A549 (cell line): ENCODE results near the gene STING1. TPM values are rescaled to one million over a fixed set of nuclear protein-coding genes. Genes with fewer than 3 reads are reported as not detected.

ENCODE experiments used
- ATAC-seq, 2 experiments: fragments of 200-7000 bp in 1 of 2; fragments of >200 bp in 1 of 2; cut with Nextera tagmentation in 1 of 2; cut with Tn5 transposase in 1 of 2; 3 replicates each; pipeline versions ENCODE4 v1.8.0 to v1.9.1; 2018 to 2020; ENCODE audit warnings: mild to moderate bottlenecking in 1 of 2, moderate library complexity in 1 of 2
- CTCF ChIA-PET: fragments of 300-600 bp; sonication (Branson Sonifier 250); formaldehyde crosslinking; extraction: SDS; loops from one replicate; lab custom pipeline; 2021; ENCODE audit warnings: antibody characterized with exemption, inconsistent platforms; lab: Yijun Ruan, JAX
- POLR2A ChIA-PET: fragments of 350-600 bp; formaldehyde crosslinking; extraction: SDS; loops from one replicate; lab custom pipeline; 2021; ENCODE audit warnings: antibody characterized with exemption, inconsistent platforms; lab: Yijun Ruan, JAX
- DNase-seq, 2 experiments: peaks; one replicate each; pipeline versions ENCODE4 v3.0.0 to v3.0.0-alpha.2; 2011 to 2016; ENCODE audit warnings: low read depth in 1 of 2, low spot score in 1 of 2
- FAIRE-seq: peaks from 2 replicates; lab custom pipeline; 2011; peaks lifted over from hg19 to GRCh38; lab: Jason Lieb, UNC
- H3K27ac ChIP-seq, 2 experiments: fragments of >200 bp; sonication (Bioruptor Twin); formaldehyde crosslinking; 3 replicates each; pipeline ENCODE4 v1.5.1; 2016 to 2017
- H3K4me1 ChIP-seq: fragments of >200 bp; sonication (Bioruptor Twin); formaldehyde crosslinking; 3 replicates; pipeline ENCODE4 v1.6.1; 2016
- H3K4me2 ChIP-seq: fragments of >200 bp; sonication (Bioruptor Twin); formaldehyde crosslinking; 3 replicates; pipeline ENCODE4 v1.6.1; 2016
- H3K4me3 ChIP-seq: fragments of >200 bp; sonication (Bioruptor Twin); formaldehyde crosslinking; 3 replicates; pipeline ENCODE4 v1.5.1; 2016
- H3K9me3 ChIP-seq: fragments of >200 bp; sonication (Bioruptor Twin); formaldehyde crosslinking; 3 replicates; pipeline ENCODE4 v1.6.1; 2016
- BHLHE40 ChIP-seq: IDR thresholded peaks from 2 replicates; pipeline ENCODE4 v1.6.1; 2012; ENCODE audit warnings: low read depth, low read length, inconsistent platforms
- CBX2 ChIP-seq: fragments of 200-600 bp; sonication (generic); IDR thresholded peaks from 2 replicates; pipeline ENCODE4 v1.6.1; 2016; ENCODE audit warnings: low read depth, mild to moderate bottlenecking, borderline replicate concordance
- CEBPB ChIP-seq, 2 experiments: fragments of >200 bp in 1 of 2; sonication (Bioruptor Twin) in 1 of 2; formaldehyde crosslinking in 1 of 2; IDR thresholded peaks; 2 replicates each; pipeline ENCODE4 v1.6.1; 2012 to 2016
- EHMT2 ChIP-seq: fragments of 200-600 bp; sonication (generic); IDR thresholded peaks from 2 replicates; pipeline ENCODE4 v1.6.1; 2016; ENCODE audit warnings: antibody characterized with exemption, low read depth, mild to moderate bottlenecking, moderate library complexity
- FOSL2 ChIP-seq, 2 experiments: fragments of 450-650 bp in 1 of 2; fragments of >200 bp in 1 of 2; sonication (Bioruptor Twin) in 1 of 2; formaldehyde crosslinking; IDR thresholded peaks; 2 replicates each; pipeline versions ENCODE4 v1.5.0 to v1.6.1; 2016 to 2020; ENCODE audit warnings: mild to moderate bottlenecking in 1 of 2, moderate library complexity in 1 of 2
- FOXS1 ChIP-seq: fragments of 250-450 bp; sonication (Bioruptor Pico); IDR thresholded peaks from 2 replicates; pipeline ENCODE4 v1.5.0; 2020; ENCODE audit warnings: mild to moderate bottlenecking, moderate library complexity
- GATA3 ChIP-seq: IDR thresholded peaks from 2 replicates; pipeline ENCODE4 v1.6.1; 2012; ENCODE audit warnings: borderline replicate concordance
- HDAC2 ChIP-seq: fragments of 200-600 bp; sonication (generic); IDR thresholded peaks from 2 replicates; pipeline ENCODE4 v1.6.1; 2016
- HOXA7 ChIP-seq: fragments of 250-450 bp; sonication (Bioruptor Pico); IDR thresholded peaks from 2 replicates; pipeline ENCODE4 v1.5.0; 2020; ENCODE audit warnings: mild to moderate bottlenecking, moderate library complexity
- JUN ChIP-seq, 2 experiments: fragments of >200 bp; sonication (Bioruptor Twin); formaldehyde crosslinking; IDR thresholded peaks; 2 replicates in 1 of 2; 3 replicates in 1 of 2; pipeline ENCODE4 v1.6.1; 2016 to 2017
- KDM1A ChIP-seq: fragments of 200-600 bp; sonication (generic); IDR thresholded peaks from 2 replicates; pipeline ENCODE4 v1.6.1; 2016; ENCODE audit warnings: low read depth, mild to moderate bottlenecking
- KDM5A ChIP-seq: fragments of 200-600 bp; sonication (generic); IDR thresholded peaks from 2 replicates; pipeline ENCODE4 v1.6.1; 2016; ENCODE audit warnings: antibody characterized with exemption, mild to moderate bottlenecking
- NFE2L2 ChIP-seq: fragments of 150-350 bp; conservative IDR thresholded peaks from 2 replicates; pipeline ENCODE4 v1.6.1; 2014; ENCODE audit warnings: low read length
- PHF8 ChIP-seq: fragments of 200-600 bp; sonication (generic); IDR thresholded peaks from 2 replicates; pipeline ENCODE4 v1.6.1; 2016; ENCODE audit warnings: low read depth, mild to moderate bottlenecking, antibody characterized with exemption, moderate library complexity, borderline replicate concordance
- RFX5 ChIP-seq: fragments of 450-650 bp; IDR thresholded peaks from 2 replicates; pipeline ENCODE4 v1.7.1; 2014; ENCODE audit warnings: antibody characterized with exemption, mild to moderate bottlenecking, moderate library complexity
- RNF2 ChIP-seq: fragments of 200-600 bp; sonication (generic); IDR thresholded peaks from 2 replicates; pipeline ENCODE4 v1.6.1; 2016; ENCODE audit warnings: low read depth, mild to moderate bottlenecking, antibody characterized with exemption, moderate library complexity, borderline replicate concordance
- SMC3 ChIP-seq: fragments of >200 bp; sonication (Bioruptor Twin); formaldehyde crosslinking; IDR thresholded peaks from 3 replicates; pipeline ENCODE4 v1.6.1; 2018; ENCODE audit warnings: inconsistent platforms
- SREBF2 ChIP-seq: fragments of 450-650 bp; IDR thresholded peaks from 2 replicates; pipeline ENCODE4 v1.6.1; 2014; ENCODE audit warnings: mild to moderate bottlenecking, moderate library complexity
- TFCP2L1 ChIP-seq: fragments of 250-450 bp; sonication (Bioruptor Pico); IDR thresholded peaks from 2 replicates; pipeline ENCODE4 v1.5.0; 2021; ENCODE audit warnings: mild to moderate bottlenecking
- ZC3H11A ChIP-seq: fragments of 450-650 bp; IDR thresholded peaks from 2 replicates; pipeline ENCODE4 v1.6.1; 2014; ENCODE audit warnings: antibody characterized with exemption, mild to moderate bottlenecking
- ZFP36 ChIP-seq: fragments of 450-650 bp; IDR thresholded peaks from 2 replicates; pipeline ENCODE4 v1.6.1; 2014; ENCODE audit warnings: borderline replicate concordance; ENCODE audit not compliant: partially characterized antibody
- ZSCAN20 ChIP-seq: fragments of 250-450 bp; sonication (Bioruptor Pico); IDR thresholded peaks from 2 replicates; pipeline ENCODE4 v1.8.0; 2022; ENCODE audit warnings: mild to moderate bottlenecking, moderate library complexity
- WGBS: methylation state at CpG from one replicate; pipeline ENCODE4 v1.1.6; 2017; ENCODE audit errors: missing lambda C conversion rate; 5-methylcytosine and 5-hydroxymethylcytosine counted together
- polyA minus RNA-seq: library from RNA; depleted of rRNA, polyadenylated mRNA; stranded (reverse); fragments of >200 nt; gene quantifications from 2 replicates; pipeline ENCODE4 v1.2.3, GENCODE V29; 2011; rRNA and poly(A)+ RNA removed
- polyA plus RNA-seq, 4 experiments: library from polyadenylated mRNA; depleted of rRNA in 3 of 4; stranded (reverse); fragments of >200 nt; fragmentation: RNase III in 1 of 4; extraction: RNeasy Plus Mini Kit Qiagen cat#74134 plus additional on column Dnase treatment in 1 of 4; gene quantifications; 2 replicates in 3 of 4; 3 replicates in 1 of 4; pipeline ENCODE4 v1.2.3, GENCODE V29; 2011 to 2017
- TF ChIP-seq, protein P1 (sequence below): fragments of 150-350 bp; IDR thresholded peaks from 2 replicates; pipeline ENCODE4 v1.6.1; 2014; ENCODE audit warnings: low read depth, mild to moderate bottlenecking, low read length
- TF ChIP-seq, protein P2 (sequence below): fragments of >200 bp; sonication (Bioruptor Twin); formaldehyde crosslinking; IDR thresholded peaks from 3 replicates; pipeline ENCODE4 v1.6.1; 2016
- TF ChIP-seq, protein P3 (sequence below): IDR thresholded peaks from 2 replicates; pipeline ENCODE4 v1.6.1; 2012; ENCODE audit warnings: low read depth, borderline replicate concordance
- TF ChIP-seq, protein P4 (sequence below): fragments of 250-450 bp; sonication (Bioruptor Pico); IDR thresholded peaks from 2 replicates; pipeline ENCODE4 v1.5.0; 2020; ENCODE audit warnings: low read depth, mild to moderate bottlenecking, moderate library complexity
- TF ChIP-seq, protein P5 (sequence below): fragments of >200 bp; sonication (Bioruptor Twin); formaldehyde crosslinking; IDR thresholded peaks from 2 replicates; pipeline ENCODE4 v1.6.1; 2016
- TF ChIP-seq, protein P6 (sequence below): fragments of >200 bp; sonication (Bioruptor Twin); formaldehyde crosslinking; IDR thresholded peaks from 3 replicates; pipeline ENCODE4 v1.5.1; 2016

Gene STING1
- 0.57 and 0.72 TPM in 2 replicates for polyA plus RNA-seq (2011; rRNA removed)
- polyA plus RNA-seq (2012; cell fraction: cytosol; rRNA removed): 0.29 and 0.66 TPM in 2 replicates
- 1.4 and 3.1 TPM in 2 replicates for polyA plus RNA-seq (2012; cell fraction: nucleus; rRNA removed)
- polyA plus RNA-seq (2017; fragmentation: RNase III; extraction: RNeasy Plus Mini Kit Qiagen cat#74134 plus additional on column Dnase treatment): 0.61 to 0.92 TPM (median 0.76 TPM) in 3 replicates
- polyA minus RNA-seq: 1.2 and 1.4 TPM in 2 replicates

DNA sequence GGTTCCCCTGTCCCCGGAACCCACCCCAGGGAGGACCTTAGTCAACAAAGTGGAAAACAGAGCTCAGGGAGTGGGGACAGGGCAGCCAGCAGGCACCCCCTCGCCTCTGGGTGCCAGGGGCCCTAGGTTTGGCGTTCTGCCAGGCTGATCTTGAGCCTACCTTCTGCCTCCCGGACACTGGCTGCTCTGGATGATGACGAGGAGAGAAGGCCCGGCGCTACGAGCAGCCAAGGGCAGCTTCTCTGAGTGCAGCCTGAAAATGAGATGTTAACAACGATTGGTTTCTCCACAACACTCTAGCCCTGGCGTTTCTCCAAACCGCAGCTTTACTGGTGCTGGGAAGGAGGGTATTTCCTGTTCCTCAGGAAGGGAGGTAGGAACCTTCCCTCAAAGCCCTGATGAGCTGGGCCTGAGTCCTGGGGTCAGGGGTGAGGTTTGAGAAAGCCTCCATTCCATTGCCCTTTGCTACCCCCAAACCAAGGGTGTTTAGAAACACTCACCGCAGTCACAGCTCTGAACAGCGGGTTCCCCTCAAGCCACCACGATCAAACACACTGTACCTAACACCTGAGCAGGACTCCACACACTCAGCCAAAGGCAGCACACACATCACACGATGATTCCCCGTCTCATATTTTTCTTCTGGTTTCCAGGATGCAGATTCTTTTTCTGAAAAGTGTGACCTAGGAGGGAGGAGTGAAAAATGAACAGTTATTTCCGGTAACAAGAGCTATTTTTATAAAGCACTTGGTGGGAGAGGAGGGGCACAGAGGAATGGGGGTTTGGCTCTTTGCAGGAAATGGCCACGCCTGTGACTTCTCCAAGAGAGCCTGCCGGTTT lies at the start of gene STING1:
STING1 (minus strand) TSS at position 709 of the 840 bp plus-strand sequence. CDS start 1,054 bp downstream, outside the sequence.
- TF ChIP-seq HDAC2 (no peak), ZSCAN20 (CRISPR knock-in tag) (no peak), RNF2 (no peak), FOSL2 (IDR thresholded peaks at IDR 0.05) (no peak), FOSL2 (CRISPR knock-in tag; IDR thresholded peaks at IDR 0.05) (no peak), EHMT2 (no peak), FOXS1 (no peak), CEBPB (IDR thresholded peaks at IDR 0.05) (no peak), BHLHE40 (no peak), KDM5A (no peak), HOXA7 (no peak), GATA3 (no peak), ZFP36 (no peak), CBX2 (no peak), KDM1A (no peak)
- TF ChIP-seq, protein P1, sequence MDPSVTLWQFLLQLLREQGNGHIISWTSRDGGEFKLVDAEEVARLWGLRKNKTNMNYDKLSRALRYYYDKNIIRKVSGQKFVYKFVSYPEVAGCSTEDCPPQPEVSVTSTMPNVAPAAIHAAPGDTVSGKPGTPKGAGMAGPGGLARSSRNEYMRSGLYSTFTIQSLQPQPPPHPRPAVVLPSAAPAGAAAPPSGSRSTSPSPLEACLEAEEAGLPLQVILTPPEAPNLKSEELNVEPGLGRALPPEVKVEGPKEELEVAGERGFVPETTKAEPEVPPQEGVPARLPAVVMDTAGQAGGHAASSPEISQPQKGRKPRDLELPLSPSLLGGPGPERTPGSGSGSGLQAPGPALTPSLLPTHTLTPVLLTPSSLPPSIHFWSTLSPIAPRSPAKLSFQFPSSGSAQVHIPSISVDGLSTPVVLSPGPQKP: no peak
- TF ChIP-seq, protein P2, sequence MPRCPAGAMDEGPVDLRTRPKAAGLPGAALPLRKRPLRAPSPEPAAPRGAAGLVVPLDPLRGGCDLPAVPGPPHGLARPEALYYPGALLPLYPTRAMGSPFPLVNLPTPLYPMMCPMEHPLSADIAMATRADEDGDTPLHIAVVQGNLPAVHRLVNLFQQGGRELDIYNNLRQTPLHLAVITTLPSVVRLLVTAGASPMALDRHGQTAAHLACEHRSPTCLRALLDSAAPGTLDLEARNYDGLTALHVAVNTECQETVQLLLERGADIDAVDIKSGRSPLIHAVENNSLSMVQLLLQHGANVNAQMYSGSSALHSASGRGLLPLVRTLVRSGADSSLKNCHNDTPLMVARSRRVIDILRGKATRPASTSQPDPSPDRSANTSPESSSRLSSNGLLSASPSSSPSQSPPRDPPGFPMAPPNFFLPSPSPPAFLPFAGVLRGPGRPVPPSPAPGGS: no peak
- TF ChIP-seq, protein P3, sequence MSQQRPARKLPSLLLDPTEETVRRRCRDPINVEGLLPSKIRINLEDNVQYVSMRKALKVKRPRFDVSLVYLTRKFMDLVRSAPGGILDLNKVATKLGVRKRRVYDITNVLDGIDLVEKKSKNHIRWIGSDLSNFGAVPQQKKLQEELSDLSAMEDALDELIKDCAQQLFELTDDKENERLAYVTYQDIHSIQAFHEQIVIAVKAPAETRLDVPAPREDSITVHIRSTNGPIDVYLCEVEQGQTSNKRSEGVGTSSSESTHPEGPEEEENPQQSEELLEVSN: no peak
- TF ChIP-seq, protein P4, sequence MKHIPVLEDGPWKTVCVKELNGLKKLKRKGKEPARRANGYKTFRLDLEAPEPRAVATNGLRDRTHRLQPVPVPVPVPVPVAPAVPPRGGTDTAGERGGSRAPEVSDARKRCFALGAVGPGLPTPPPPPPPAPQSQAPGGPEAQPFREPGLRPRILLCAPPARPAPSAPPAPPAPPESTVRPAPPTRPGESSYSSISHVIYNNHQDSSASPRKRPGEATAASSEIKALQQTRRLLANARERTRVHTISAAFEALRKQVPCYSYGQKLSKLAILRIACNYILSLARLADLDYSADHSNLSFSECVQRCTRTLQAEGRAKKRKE: no peak
- CTCF ChIA-PET: interaction anchor here (0.7 to 1.5 kb wide), 6 partner anchors 9 to 60 kb away, joined by 3 to 4 read pairs (median 4); no protein-coding TSS in a partner anchor
- Histone ChIP-seq H3K4me3 (no peak within 1 kb of the TSS), H3K27ac (peak within 1 kb of the TSS in 1 of 2 experiments; percentile 33; a peak in 2 of 6 replicates), H3K4me2 (no peak within 1 kb of the TSS), H3K4me1 (peaks cover 7% of the 10 kb centered on the region; the same call in 1 of the 3 replicates), H3K9me3 (no peaks in the 10 kb centered on the region)
- FAIRE-seq (no peak), ATAC-seq (peak in 1 of 2 experiments; percentile 13; a peak in 3 of 6 replicates), DNase-seq (no peak)
- POLR2A ChIA-PET: no interaction called here
- 72% methylated on average over 19 of the region's 19 CpGs for WGBS

DNA sequence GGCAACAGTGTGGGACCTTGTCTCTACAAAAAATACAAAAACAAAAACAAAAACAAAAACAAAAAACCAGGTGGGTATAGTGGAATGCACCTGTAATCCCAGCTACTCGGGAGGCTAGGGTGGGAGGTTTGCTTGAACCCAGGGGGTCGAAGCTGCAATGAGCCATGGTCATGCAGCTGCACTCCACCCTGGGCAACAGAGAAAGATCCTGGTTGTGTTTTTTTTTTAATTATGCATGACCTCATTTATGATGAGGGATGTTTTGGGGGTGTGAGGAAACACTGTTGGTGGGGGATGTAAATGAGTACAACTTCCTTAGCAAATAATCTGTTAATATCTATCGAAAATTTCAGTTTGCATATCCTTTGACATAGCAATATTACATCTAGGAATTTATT lies 49.2 kb upstream of the STING1 start:
- Histone ChIP-seq H3K4me2 (no peak overlapping the region), H3K4me1 (no peaks in the 10 kb centered on the region), H3K27ac (no peak overlapping the region), H3K9me3 (no peaks in the 10 kb centered on the region), H3K4me3 (no peak overlapping the region)
- DNase-seq (no peak), FAIRE-seq (no peak), ATAC-seq (no peak)
- CTCF ChIA-PET: interaction anchor here (0.7 to 1.1 kb wide), 5 partner anchors 9 to 100 kb away, joined by 3 to 4 read pairs (median 3); no protein-coding TSS in a partner anchor
- 64% methylated on average over 3 of the region's 3 CpGs for WGBS
- POLR2A ChIA-PET: interaction anchor here (0.6 kb wide), 1 partner anchor 53 kb away, joined by 3 read pairs; no protein-coding TSS in a partner anchor
- TF ChIP-seq SMC3 (no peak), EHMT2 (no peak), JUN (IDR thresholded peaks at IDR 0.05) (no peak), HOXA7 (no peak), PHF8 (no peak), ZSCAN20 (CRISPR knock-in tag) (no peak), ZC3H11A (no peak), HDAC2 (no peak), CEBPB (IDR thresholded peaks at IDR 0.05) (no peak), BHLHE40 (no peak), TFCP2L1 (CRISPR knock-in tag) (no peak), SREBF2 (no peak), KDM1A (no peak), RFX5 (no peak), NFE2L2 (no peak)
- TF ChIP-seq, protein P5, sequence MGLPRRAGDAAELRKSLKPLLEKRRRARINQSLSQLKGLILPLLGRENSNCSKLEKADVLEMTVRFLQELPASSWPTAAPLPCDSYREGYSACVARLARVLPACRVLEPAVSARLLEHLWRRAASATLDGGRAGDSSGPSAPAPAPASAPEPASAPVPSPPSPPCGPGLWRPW: no peak
- TF ChIP-seq, protein P2: no peak
- TF ChIP-seq, protein P6, sequence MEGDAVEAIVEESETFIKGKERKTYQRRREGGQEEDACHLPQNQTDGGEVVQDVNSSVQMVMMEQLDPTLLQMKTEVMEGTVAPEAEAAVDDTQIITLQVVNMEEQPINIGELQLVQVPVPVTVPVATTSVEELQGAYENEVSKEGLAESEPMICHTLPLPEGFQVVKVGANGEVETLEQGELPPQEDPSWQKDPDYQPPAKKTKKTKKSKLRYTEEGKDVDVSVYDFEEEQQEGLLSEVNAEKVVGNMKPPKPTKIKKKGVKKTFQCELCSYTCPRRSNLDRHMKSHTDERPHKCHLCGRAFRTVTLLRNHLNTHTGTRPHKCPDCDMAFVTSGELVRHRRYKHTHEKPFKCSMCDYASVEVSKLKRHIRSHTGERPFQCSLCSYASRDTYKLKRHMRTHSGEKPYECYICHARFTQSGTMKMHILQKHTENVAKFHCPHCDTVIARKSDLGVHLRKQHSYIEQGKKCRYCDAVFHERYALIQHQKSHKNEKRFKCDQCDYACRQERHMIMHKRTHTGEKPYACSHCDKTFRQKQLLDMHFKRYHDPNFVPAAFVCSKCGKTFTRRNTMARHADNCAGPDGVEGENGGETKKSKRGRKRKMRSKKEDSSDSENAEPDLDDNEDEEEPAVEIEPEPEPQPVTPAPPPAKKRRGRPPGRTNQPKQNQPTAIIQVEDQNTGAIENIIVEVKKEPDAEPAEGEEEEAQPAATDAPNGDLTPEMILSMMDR: no peak
